Progenitor cell of endocrine pancreas (in vitro differentiated cells): ENCODE measurements around the gene POU6F2. TPM values are rescaled to one million over a fixed set of nuclear protein-coding genes. Genes with fewer than 3 reads are reported as not detected.

Source experiments
- DNase-seq: peaks from one replicate; pipeline ENCODE4 v3.0.0; 2021; ENCODE audit warnings: low spot score; ENCODE audit not compliant: unreplicated experiment
- H3K27ac Mint-ChIP-seq: 2 replicates; pipeline ENCODE4 v1.8.0; 2021; ENCODE audit warnings: mild to moderate bottlenecking, moderate library complexity, mixed read lengths
- H3K27me3 Mint-ChIP-seq: 2 replicates; pipeline ENCODE4 v1.8.0; 2021; ENCODE audit warnings: mixed read lengths
- H3K36me3 Mint-ChIP-seq: 2 replicates; pipeline ENCODE4 v1.8.0; 2022; ENCODE audit warnings: mixed read lengths; ENCODE audit not compliant: insufficient read depth
- H3K4me1 Mint-ChIP-seq: 2 replicates; pipeline ENCODE4 v1.8.0; 2021; ENCODE audit warnings: low read depth, mixed read lengths
- H3K4me3 Mint-ChIP-seq: 2 replicates; pipeline ENCODE4 v1.8.0; 2021; ENCODE audit warnings: low read depth, mild to moderate bottlenecking, moderate library complexity, mixed read lengths
- H3K9me3 Mint-ChIP-seq: 2 replicates; pipeline ENCODE4 v1.8.0; 2021; ENCODE audit warnings: low read depth, mixed read lengths
- total RNA-seq: library from RNA; stranded (reverse); gene quantifications from 2 replicates; pipeline ENCODE4 v1.2.1, GENCODE V29; 2021
- TF ChIP-seq, protein P1 (sequence below): fragments of 200-600 bp; sonication (generic); IDR thresholded peaks from one replicate; pipeline ENCODE4 v1.5.0; 2021; ENCODE audit warnings: antibody characterized with exemption, mild to moderate bottlenecking; ENCODE audit not compliant: unreplicated experiment

Gene POU6F2
- total RNA-seq, 1 donor from 2014 or later, result 5.6 TPM

DNA sequence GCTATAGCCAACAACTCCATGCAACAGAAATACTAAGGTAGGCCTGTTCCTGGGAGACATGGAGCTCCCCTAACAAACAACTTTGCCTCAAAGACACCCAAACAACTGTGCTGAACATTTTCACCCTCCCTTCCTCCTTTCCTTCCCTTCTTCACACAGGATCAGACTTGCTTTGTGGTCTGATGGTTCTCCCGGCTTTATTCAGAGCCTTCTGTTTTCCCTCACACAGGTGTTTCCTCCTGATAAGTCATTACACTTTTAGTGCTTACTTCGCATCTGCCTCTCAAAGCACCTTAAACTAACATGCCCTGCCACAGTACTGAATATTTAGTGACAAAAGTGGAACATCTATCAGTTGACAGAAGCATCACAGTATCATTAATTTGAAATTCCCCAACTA lies 532.2 kb downstream of the POU6F2 start:
- Mint-ChIP-seq H3K4me3 (no peak overlapping the region), H3K27ac (no peak overlapping the region), H3K9me3 (no peaks in the 10 kb centered on the region), H3K27me3 (peaks cover 2% of the 10 kb centered on the region), H3K36me3 (no peaks in the 10 kb centered on the region), H3K4me1 (no peaks in the 10 kb centered on the region)
- DNase-seq, result no peak
- TF ChIP-seq, protein P1, sequence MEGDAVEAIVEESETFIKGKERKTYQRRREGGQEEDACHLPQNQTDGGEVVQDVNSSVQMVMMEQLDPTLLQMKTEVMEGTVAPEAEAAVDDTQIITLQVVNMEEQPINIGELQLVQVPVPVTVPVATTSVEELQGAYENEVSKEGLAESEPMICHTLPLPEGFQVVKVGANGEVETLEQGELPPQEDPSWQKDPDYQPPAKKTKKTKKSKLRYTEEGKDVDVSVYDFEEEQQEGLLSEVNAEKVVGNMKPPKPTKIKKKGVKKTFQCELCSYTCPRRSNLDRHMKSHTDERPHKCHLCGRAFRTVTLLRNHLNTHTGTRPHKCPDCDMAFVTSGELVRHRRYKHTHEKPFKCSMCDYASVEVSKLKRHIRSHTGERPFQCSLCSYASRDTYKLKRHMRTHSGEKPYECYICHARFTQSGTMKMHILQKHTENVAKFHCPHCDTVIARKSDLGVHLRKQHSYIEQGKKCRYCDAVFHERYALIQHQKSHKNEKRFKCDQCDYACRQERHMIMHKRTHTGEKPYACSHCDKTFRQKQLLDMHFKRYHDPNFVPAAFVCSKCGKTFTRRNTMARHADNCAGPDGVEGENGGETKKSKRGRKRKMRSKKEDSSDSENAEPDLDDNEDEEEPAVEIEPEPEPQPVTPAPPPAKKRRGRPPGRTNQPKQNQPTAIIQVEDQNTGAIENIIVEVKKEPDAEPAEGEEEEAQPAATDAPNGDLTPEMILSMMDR, result no peak

DNA sequence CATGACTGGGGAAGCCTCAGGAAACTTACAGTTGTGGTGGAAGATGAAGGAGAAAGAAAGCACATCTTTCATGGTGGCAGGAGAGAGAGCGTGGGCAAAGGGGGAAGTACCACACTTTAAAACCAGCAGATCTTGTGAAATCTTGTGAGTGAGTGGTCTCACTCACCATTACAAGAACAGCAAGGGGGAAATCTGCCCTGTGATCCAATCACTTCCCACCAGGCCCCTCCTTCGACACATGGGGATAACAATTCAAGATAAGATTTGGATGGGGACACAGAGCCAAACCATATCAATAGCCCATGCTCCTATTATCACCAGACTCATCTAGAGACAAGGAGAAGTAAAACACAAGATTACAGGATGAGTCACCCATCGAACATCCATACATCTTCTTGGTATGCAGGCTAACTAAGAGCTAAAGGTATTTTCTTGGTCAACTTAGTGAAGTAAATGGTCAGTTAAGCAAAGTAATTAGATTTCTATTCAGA lies 533.2 kb downstream of the POU6F2 start:
- H3K9me3 Mint-ChIP-seq, result no peaks in the 10 kb centered on the region
- H3K4me3 Mint-ChIP-seq, result no peak overlapping the region
- TF ChIP-seq, protein P1, result no peak
- peaks cover 2% of the 10 kb centered on the region for H3K27me3 Mint-ChIP-seq
- no peak for DNase-seq
- no peaks in the 10 kb centered on the region for H3K36me3 Mint-ChIP-seq
- no peak overlapping the region for H3K27ac Mint-ChIP-seq
- H3K4me1 Mint-ChIP-seq, result no peaks in the 10 kb centered on the region

DNA sequence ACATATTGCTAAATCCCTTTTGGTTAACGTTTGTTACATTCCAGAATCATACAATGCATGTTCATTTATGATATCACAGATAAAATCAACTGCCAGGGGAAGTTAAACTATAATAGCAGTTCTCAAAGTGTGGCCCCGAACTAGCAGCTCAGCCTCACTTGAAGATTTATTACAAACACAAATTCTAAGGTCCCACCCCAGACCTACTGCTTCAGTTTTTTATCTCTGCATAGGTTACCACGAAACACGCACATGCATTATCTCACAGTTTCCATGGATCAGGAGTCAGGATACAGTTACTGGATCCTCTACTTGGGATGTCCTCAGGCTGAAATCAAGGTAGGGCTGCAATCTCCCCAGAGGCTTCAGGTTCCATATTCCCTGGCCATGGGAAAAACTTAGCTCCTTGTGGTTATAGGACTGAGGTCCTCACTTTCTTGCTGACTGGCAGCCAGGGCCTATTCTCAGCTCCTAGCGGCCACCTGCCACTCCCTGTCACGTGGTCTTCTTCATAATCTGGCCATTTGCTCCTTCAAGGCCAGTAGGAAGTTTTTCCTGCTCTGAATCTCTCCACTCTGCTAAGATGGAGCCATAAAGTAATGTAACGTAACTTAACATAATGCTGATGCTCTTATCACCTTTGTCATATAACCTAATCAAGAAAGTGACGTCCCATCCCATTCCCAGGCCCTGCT lies 538.0 kb downstream of the POU6F2 start:
- no peak overlapping the region for H3K27ac Mint-ChIP-seq

DNA sequence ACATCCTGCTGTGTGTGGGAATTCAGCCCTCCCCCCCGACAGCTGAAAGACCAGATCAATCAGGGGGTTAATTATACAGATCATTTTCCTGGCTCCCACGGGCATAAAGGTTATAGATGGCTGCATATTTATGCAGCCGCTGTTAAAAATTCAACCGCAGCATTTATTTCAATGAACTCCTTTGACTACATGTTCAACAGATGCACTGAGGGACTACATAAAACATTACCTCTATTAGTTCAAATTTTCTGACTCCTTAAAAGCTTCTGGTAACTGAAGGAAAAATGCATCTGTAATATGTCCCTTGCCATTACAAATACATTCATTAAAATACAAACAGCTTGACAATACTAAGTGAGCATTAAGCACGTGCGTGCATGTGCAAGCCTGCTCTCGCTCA lies 538.8 kb downstream of the POU6F2 start:
- no peaks in the 10 kb centered on the region for H3K9me3 Mint-ChIP-seq
- no peak overlapping the region for H3K4me3 Mint-ChIP-seq
- no peaks in the 10 kb centered on the region for H3K4me1 Mint-ChIP-seq
- H3K36me3 Mint-ChIP-seq, result no peaks in the 10 kb centered on the region
- H3K27me3 Mint-ChIP-seq, result peaks cover 2% of the 10 kb centered on the region
- TF ChIP-seq, protein P1, result no peak
- no peak overlapping the region for H3K27ac Mint-ChIP-seq
- DNase-seq, result no peak

More for the DNA sequence above, 538.0 kb downstream of the POU6F2 start:
- no peaks in the 10 kb centered on the region for H3K9me3 Mint-ChIP-seq
- no peak for DNase-seq
- no peaks in the 10 kb centered on the region for H3K4me1 Mint-ChIP-seq
- no peak overlapping the region for H3K4me3 Mint-ChIP-seq
- TF ChIP-seq, protein P1, result no peak
- H3K36me3 Mint-ChIP-seq, result no peaks in the 10 kb centered on the region
- peaks cover 2% of the 10 kb centered on the region for H3K27me3 Mint-ChIP-seq

DNA sequence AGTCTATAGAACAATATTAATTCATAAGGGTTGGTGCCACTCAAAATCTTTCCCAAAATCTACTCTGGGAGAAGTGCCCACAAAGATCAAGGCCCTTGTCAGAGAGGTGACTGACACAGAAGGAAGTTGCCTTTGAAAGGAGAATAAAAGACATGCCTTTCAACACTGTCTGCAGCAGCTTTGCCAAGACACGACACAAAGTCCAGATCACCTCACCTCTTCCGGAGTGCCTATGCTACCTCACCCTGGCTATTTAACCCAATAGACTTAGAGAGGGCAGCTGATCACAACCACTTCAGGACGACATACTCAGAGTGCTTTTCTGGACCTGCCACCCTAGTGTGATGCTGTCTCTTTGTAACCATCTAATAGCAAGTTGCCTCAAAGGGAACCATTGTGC lies 539.5 kb downstream of the POU6F2 start:
- no peak for DNase-seq
- Mint-ChIP-seq H3K4me3 (no peak overlapping the region), H3K36me3 (no peaks in the 10 kb centered on the region), H3K27ac (no peak overlapping the region), H3K4me1 (no peaks in the 10 kb centered on the region), H3K27me3 (peaks cover 2% of the 10 kb centered on the region), H3K9me3 (no peaks in the 10 kb centered on the region)
- TF ChIP-seq, protein P1, result no peak

Other genes starting within 250 kb of the POU6F2 start
- gene VPS41, start 68.7 kb upstream of the POU6F2 start, total RNA-seq, result 125 and 128 TPM in 2 replicates